CD4-positive, alpha-beta T cell (primary cell): ENCODE measurements around the gene MPV17L2. TPM values are rescaled to one million over a fixed set of nuclear protein-coding genes. Genes with fewer than 3 reads are reported as not detected.

Experiments used
- ATAC-seq: fragments of 200-7000 bp; cut with Tn5 transposase; one replicate; pipeline ENCODE4 v1.10.0; 2022; ENCODE audit warnings: mild to moderate bottlenecking; ENCODE audit not compliant: poor library complexity
- CTCF ChIA-PET: fragments of 350-600 bp; sonication (Branson Sonifier 250); formaldehyde crosslinking; loops from one replicate; lab custom pipeline; 2021; ENCODE audit warnings: antibody characterized with exemption, inconsistent platforms; lab: Charles Lee
- POLR2A ChIA-PET: fragments of 350-600 bp; sonication (Branson Sonifier 250); formaldehyde crosslinking; loops from one replicate; lab custom pipeline; 2021; ENCODE audit warnings: antibody characterized with exemption, inconsistent platforms; lab: Charles Lee
- DNase-seq, 14 experiments: peaks; one replicate each; pipeline ENCODE4 v3.0.0-alpha.2; 2013 to 2020; ENCODE audit warnings: mixed read lengths in 2 of 14
- H3K27ac ChIP-seq, 2 donors: one replicate each; pipeline versions ENCODE4 v1.5.1 to v1.7.0; 2013; ENCODE audit warnings: low read length in 2 of 2, low read depth in 1 of 2, mild to moderate bottlenecking in 1 of 2
- H3K27me3 ChIP-seq, 2 experiments: 1 replicate in 1 of 2; 2 replicates in 1 of 2; pipeline versions ENCODE4 v1.6.1 to v1.7.0; 2013; ENCODE audit warnings: low read length in 2 of 2, control low read depth in 1 of 2, mild to moderate bottlenecking in 1 of 2, moderate library complexity in 1 of 2; ENCODE audit not compliant: insufficient read depth in 2 of 2, control insufficient read depth in 1 of 2
- H3K36me3 ChIP-seq: one replicate; pipeline ENCODE4 v1.6.1; 2013; ENCODE audit warnings: low read length, control low read depth; ENCODE audit not compliant: insufficient read depth
- H3K4me1 ChIP-seq: one replicate; pipeline ENCODE4 v1.6.1; 2013; ENCODE audit warnings: low read length, control low read depth; ENCODE audit not compliant: insufficient read depth
- H3K4me3 ChIP-seq: one replicate; pipeline ENCODE4 v1.5.1; 2013; ENCODE audit warnings: mild to moderate bottlenecking, low read length, moderate library complexity
- H3K9me3 ChIP-seq, 2 experiments: 1 replicate in 1 of 2; 2 replicates in 1 of 2; pipeline versions ENCODE4 v1.6.1 to v1.7.0; 2013; ENCODE audit warnings: low read length in 2 of 2, mild to moderate bottlenecking in 2 of 2, control low read depth in 1 of 2, moderate library complexity in 1 of 2; ENCODE audit not compliant: control insufficient read depth in 1 of 2, insufficient read depth in 1 of 2
- H3K27ac Mint-ChIP-seq: one replicate; pipeline ENCODE4 v1.8.0; 2020; ENCODE audit warnings: mixed read lengths
- H3K27me3 Mint-ChIP-seq: one replicate; pipeline ENCODE4 v1.8.0; 2021; ENCODE audit warnings: mixed read lengths
- H3K36me3 Mint-ChIP-seq: one replicate; pipeline ENCODE4 v1.8.0; 2021; ENCODE audit warnings: low read depth, mixed read lengths
- H3K4me1 Mint-ChIP-seq: one replicate; pipeline ENCODE4 v1.8.0; 2021; ENCODE audit warnings: low read depth, mixed read lengths
- H3K4me3 Mint-ChIP-seq: one replicate; pipeline ENCODE4 v1.8.0; 2020; ENCODE audit warnings: mild to moderate bottlenecking, mixed read lengths
- H3K9me3 Mint-ChIP-seq: one replicate; pipeline ENCODE4 v1.8.0; 2020; ENCODE audit warnings: mixed read lengths
- CTCF ChIP-seq: fragments of 200-600 bp; IDR thresholded peaks from one replicate; pipeline ENCODE4 v1.8.0; 2022; ENCODE audit warnings: antibody characterized with exemption, mild to moderate bottlenecking
- intact Hi-C, 2 experiments: fragments of 100-400 bp; cut with DNase I in 1 of 2; cut with micrococcal nuclease in 1 of 2; formaldehyde crosslinking; loops; one replicate each; pipeline versions ENCODE4 v1.15.1 to v1.9.0; 2023 to 2025; cut with DNase I, micrococcal nuclease
- total RNA-seq, 174 experiments: library from RNA in 2 of 174; stranded (reverse) in 2 of 174; gene quantifications; one replicate each; pipeline ENCODE4 v1.2.3 and lab custom pipeline; 2021 to 2026

Gene MPV17L2
- total RNA-seq, 2 experiments from 2014 or later = 2.8 to 3.9 TPM

- Histone ChIP-seq H3K4me1 (no peaks in the 10 kb centered on the region), H3K9me3 (no peaks in the 10 kb centered on the region), H3K36me3 (peaks cover 69% of the 10 kb centered on the region), H3K4me3 (no peak overlapping the region), H3K27ac (no peak overlapping the region), H3K27me3 (no peaks in the 10 kb centered on the region)
- Mint-ChIP-seq H3K27me3 (no peaks in the 10 kb centered on the region), H3K27ac (no peak overlapping the region), H3K36me3 (peaks cover 68% of the 10 kb centered on the region), H3K4me1 (no peaks in the 10 kb centered on the region), H3K4me3 (no peak overlapping the region), H3K9me3 (no peaks in the 10 kb centered on the region)
- TF ChIP-seq CTCF = no peak
- intact Hi-C loops = no loop called here
- ChIA-PET CTCF (no interaction called here), POLR2A (interaction anchor here (0.8 kb wide), 1 partner anchor 25 kb away, joined by 3 read pairs; no protein-coding TSS in a partner anchor)
- ATAC-seq (no peak), DNase-seq (peak in 1 of 14 experiments; percentile 22)
Observed at GRCh38 chr19:18144906-18145305, 48.1 kb upstream of the MPV17L2 start.

GRCh38 chr19:18145391-18145999 is 47.5 kb upstream of the MPV17L2 start:
- Histone ChIP-seq H3K4me1 (no peaks in the 10 kb centered on the region), H3K4me3 (no peak overlapping the region), H3K36me3 (peaks cover 69% of the 10 kb centered on the region), H3K27ac (no peak overlapping the region), H3K27me3 (no peaks in the 10 kb centered on the region), H3K9me3 (no peaks in the 10 kb centered on the region)
- H3K36me3 Mint-ChIP-seq = peaks cover 63% of the 10 kb centered on the region
- no peaks in the 10 kb centered on the region for H3K9me3 Mint-ChIP-seq
- no peaks in the 10 kb centered on the region for H3K4me1 Mint-ChIP-seq
- ATAC-seq = no peak
- POLR2A ChIA-PET = interaction anchor here (0.7 to 1.6 kb wide), 3 partner anchors 14 to 26 kb away, joined by 3 to 4 read pairs (median 3); no protein-coding TSS in a partner anchor
- DNase-seq = peak in 1 of 14 experiments; percentile 26
- TF ChIP-seq CTCF = no peak
- no peak overlapping the region for H3K27ac Mint-ChIP-seq
- CTCF ChIA-PET = no interaction called here
- no peaks in the 10 kb centered on the region for H3K27me3 Mint-ChIP-seq
- H3K4me3 Mint-ChIP-seq = no peak overlapping the region
- intact Hi-C loops = no loop called here

GRCh38 chr19:18147396-18147795 is 45.6 kb upstream of the MPV17L2 start:
- Histone ChIP-seq H3K4me1 (peaks cover 12% of the 10 kb centered on the region), H3K9me3 (no peaks in the 10 kb centered on the region), H3K36me3 (peaks cover 58% of the 10 kb centered on the region), H3K4me3 (no peak overlapping the region), H3K27me3 (no peaks in the 10 kb centered on the region), H3K27ac (no peak overlapping the region)
- no peak overlapping the region for H3K27ac Mint-ChIP-seq
- no peaks in the 10 kb centered on the region for H3K27me3 Mint-ChIP-seq
- peaks cover 54% of the 10 kb centered on the region for H3K36me3 Mint-ChIP-seq
- DNase-seq (peak in 1 of 14 experiments; percentile 17), ATAC-seq (no peak)
- POLR2A ChIA-PET = no interaction called here
- no peaks in the 10 kb centered on the region for H3K9me3 Mint-ChIP-seq
- no peak overlapping the region for H3K4me3 Mint-ChIP-seq
- no peak for TF ChIP-seq CTCF
- CTCF ChIA-PET = no interaction called here
- peaks cover 4% of the 10 kb centered on the region for H3K4me1 Mint-ChIP-seq
- intact Hi-C loops = no loop called here
